ENCODE measurements around the gene ELOVL1.

DNA sequence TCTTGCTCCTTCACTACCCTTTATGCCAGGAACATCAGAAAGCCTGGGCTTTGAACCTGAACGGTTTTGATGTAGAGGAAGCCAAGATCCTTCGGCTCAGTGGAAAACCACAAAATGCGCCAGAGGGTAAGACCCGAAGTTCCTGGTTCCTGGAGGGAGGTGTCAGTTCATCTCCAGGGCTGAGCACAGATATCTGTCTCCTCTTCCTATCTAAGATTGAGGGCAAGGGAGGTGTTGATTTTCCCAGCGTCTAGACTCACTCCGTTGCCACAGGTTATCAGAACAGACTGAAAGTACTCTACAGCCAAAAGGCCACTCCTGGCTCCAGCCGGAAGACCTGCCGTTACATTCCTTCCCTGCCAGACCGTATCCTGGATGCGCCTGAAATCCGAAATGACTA is 8.1 kb downstream of the ELOVL1 start:
- no peak for TF ChIP-seq POLR2AphosphoS5 (IDR thresholded peaks at IDR 0.05; ENCODE audit: low read depth, low read length)
- TF ChIP-seq, protein P1, sequence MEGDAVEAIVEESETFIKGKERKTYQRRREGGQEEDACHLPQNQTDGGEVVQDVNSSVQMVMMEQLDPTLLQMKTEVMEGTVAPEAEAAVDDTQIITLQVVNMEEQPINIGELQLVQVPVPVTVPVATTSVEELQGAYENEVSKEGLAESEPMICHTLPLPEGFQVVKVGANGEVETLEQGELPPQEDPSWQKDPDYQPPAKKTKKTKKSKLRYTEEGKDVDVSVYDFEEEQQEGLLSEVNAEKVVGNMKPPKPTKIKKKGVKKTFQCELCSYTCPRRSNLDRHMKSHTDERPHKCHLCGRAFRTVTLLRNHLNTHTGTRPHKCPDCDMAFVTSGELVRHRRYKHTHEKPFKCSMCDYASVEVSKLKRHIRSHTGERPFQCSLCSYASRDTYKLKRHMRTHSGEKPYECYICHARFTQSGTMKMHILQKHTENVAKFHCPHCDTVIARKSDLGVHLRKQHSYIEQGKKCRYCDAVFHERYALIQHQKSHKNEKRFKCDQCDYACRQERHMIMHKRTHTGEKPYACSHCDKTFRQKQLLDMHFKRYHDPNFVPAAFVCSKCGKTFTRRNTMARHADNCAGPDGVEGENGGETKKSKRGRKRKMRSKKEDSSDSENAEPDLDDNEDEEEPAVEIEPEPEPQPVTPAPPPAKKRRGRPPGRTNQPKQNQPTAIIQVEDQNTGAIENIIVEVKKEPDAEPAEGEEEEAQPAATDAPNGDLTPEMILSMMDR (IDR thresholded peaks at IDR 0.05 in 2 of 3, conservative IDR thresholded peaks at IDR 0.05 in 1 of 3; ENCODE audit: borderline replicate concordance in 1 of 3, insufficient read depth in 1 of 3, low read depth in 2 of 3, low read length in 2 of 3) = no peak
- no peak for TF ChIP-seq EZH2 (IDR thresholded peaks at IDR 0.05)
- no peak for TF ChIP-seq POLR2A (IDR thresholded peaks at IDR 0.05; ENCODE audit: borderline replicate concordance, extremely low read depth, insufficient read depth, insufficient read length)
